PFSK-1 (cell line): ENCODE results near the gene RBM15. TPM values are rescaled to one million over a fixed set of nuclear protein-coding genes. Genes with fewer than 3 reads are reported as not detected.

Experiments used
- FOXP2 ChIP-seq: optimal IDR thresholded peaks from 2 replicates; pipeline ENCODE3; 2011; ENCODE audit warnings: borderline replicate concordance, control low read depth, inconsistent platforms; ENCODE audit not compliant: insufficient read depth; ENCODE audit errors: extremely low read length, extremely low read depth
- POLR2AphosphoS5 ChIP-seq: IDR thresholded peaks from 2 replicates; pipeline ENCODE4 v1.6.1; 2012; ENCODE audit warnings: low read depth, mild to moderate bottlenecking, control low read depth, low read length, moderate library complexity
- SIN3A ChIP-seq: IDR thresholded peaks from 2 replicates; pipeline ENCODE4 v1.6.1; 2012; ENCODE audit warnings: mild to moderate bottlenecking, low read length, moderate library complexity, borderline replicate concordance; ENCODE audit not compliant: insufficient read depth
- TAF1 ChIP-seq: IDR thresholded peaks from 2 replicates; pipeline ENCODE4 v1.6.1; 2012; ENCODE audit warnings: low read length, control low read depth, borderline replicate concordance; ENCODE audit not compliant: insufficient read depth
- polyA plus RNA-seq: library from polyadenylated mRNA; unstranded; fragments of >200 nt; gene quantifications from one replicate; pipeline ENCODE4 v1.2.1, GENCODE V29; 2012; ENCODE audit warnings: low read depth, missing spikeins; ENCODE audit not compliant: insufficient read length
- TF ChIP-seq, protein P1 (sequence below), 2 experiments: IDR thresholded peaks; 2 replicates each; pipeline versions ENCODE4 v1.6.1 to v1.8.0; 2011 to 2012; ENCODE audit warnings: low read depth in 2 of 2, low read length in 2 of 2, control low read depth in 1 of 2, inconsistent platforms in 1 of 2, mild to moderate bottlenecking in 1 of 2, moderate library complexity in 1 of 2; ENCODE audit not compliant: insufficient read depth in 1 of 2

Gene RBM15, protein sequence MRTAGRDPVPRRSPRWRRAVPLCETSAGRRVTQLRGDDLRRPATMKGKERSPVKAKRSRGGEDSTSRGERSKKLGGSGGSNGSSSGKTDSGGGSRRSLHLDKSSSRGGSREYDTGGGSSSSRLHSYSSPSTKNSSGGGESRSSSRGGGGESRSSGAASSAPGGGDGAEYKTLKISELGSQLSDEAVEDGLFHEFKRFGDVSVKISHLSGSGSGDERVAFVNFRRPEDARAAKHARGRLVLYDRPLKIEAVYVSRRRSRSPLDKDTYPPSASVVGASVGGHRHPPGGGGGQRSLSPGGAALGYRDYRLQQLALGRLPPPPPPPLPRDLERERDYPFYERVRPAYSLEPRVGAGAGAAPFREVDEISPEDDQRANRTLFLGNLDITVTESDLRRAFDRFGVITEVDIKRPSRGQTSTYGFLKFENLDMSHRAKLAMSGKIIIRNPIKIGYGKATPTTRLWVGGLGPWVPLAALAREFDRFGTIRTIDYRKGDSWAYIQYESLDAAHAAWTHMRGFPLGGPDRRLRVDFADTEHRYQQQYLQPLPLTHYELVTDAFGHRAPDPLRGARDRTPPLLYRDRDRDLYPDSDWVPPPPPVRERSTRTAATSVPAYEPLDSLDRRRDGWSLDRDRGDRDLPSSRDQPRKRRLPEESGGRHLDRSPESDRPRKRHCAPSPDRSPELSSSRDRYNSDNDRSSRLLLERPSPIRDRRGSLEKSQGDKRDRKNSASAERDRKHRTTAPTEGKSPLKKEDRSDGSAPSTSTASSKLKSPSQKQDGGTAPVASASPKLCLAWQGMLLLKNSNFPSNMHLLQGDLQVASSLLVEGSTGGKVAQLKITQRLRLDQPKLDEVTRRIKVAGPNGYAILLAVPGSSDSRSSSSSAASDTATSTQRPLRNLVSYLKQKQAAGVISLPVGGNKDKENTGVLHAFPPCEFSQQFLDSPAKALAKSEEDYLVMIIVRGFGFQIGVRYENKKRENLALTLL
- 6.4 TPM for polyA plus RNA-seq

GRCh38 chr1:110338886-110339406, at the start of gene RBM15:
RBM15 (plus strand) TSS chr1:110339377; CDS start chr1:110339406, 29 bp downstream.
- TF ChIP-seq TAF1 (no peak), SIN3A (no peak), FOXP2 (no peak), POLR2AphosphoS5 (no peak)
- TF ChIP-seq, protein P1, sequence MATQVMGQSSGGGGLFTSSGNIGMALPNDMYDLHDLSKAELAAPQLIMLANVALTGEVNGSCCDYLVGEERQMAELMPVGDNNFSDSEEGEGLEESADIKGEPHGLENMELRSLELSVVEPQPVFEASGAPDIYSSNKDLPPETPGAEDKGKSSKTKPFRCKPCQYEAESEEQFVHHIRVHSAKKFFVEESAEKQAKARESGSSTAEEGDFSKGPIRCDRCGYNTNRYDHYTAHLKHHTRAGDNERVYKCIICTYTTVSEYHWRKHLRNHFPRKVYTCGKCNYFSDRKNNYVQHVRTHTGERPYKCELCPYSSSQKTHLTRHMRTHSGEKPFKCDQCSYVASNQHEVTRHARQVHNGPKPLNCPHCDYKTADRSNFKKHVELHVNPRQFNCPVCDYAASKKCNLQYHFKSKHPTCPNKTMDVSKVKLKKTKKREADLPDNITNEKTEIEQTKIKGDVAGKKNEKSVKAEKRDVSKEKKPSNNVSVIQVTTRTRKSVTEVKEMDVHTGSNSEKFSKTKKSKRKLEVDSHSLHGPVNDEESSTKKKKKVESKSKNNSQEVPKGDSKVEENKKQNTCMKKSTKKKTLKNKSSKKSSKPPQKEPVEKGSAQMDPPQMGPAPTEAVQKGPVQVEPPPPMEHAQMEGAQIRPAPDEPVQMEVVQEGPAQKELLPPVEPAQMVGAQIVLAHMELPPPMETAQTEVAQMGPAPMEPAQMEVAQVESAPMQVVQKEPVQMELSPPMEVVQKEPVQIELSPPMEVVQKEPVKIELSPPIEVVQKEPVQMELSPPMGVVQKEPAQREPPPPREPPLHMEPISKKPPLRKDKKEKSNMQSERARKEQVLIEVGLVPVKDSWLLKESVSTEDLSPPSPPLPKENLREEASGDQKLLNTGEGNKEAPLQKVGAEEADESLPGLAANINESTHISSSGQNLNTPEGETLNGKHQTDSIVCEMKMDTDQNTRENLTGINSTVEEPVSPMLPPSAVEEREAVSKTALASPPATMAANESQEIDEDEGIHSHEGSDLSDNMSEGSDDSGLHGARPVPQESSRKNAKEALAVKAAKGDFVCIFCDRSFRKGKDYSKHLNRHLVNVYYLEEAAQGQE (IDR thresholded peaks at IDR 0.05; ENCODE audit: insufficient read depth in 1 of 2, low read depth in 2 of 2, low read length in 2 of 2): no peak

- TF ChIP-seq, protein P1 (IDR thresholded peaks at IDR 0.05; ENCODE audit: insufficient read depth in 1 of 2, low read depth in 2 of 2, low read length in 2 of 2): no peak
- TF ChIP-seq TAF1 (no peak), SIN3A (no peak), POLR2AphosphoS5 (no peak), FOXP2 (no peak)
Observed at GRCh38 chr1:110291241-110292030, 47.7 kb upstream of the RBM15 start.

DNA sequence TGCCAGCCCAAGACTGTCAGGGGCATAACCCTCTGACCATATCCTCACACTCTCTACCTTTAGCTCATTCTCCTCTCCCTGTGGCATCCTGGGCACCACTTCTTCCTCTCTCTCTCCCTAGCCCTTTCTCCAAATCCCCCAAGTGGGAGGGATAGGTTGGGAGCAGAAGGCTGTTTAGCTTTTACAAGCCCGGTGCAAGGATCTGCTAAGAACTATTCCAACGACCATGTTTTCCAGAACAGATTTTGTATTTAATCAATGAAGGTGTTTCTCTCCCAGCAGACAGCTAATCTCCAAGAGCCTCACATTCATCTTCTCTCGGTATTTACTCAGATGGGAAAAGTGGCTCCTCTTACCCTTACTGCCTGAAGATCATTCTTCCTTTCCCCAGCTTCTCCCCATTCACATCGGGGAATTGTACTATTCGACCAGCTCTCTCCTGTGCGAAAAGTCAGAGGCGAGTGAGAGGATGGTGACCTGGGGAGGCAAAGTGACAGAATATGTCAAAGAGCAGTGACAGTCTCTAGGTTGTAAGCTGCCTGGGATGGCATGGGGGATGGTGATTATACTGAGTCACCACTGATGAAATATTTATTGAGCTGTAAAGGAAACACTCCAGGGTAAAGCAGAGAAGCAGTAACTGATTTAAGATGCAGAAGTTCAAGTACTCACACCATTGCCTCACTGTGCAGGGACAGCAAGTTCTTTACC, 47.0 kb upstream of the RBM15 start:
- TF ChIP-seq TAF1 (no peak), POLR2AphosphoS5 (no peak), SIN3A (no peak), FOXP2 (no peak)
- TF ChIP-seq, protein P1 (IDR thresholded peaks at IDR 0.05; ENCODE audit: insufficient read depth in 1 of 2, low read depth in 2 of 2, low read length in 2 of 2): no peak

DNA sequence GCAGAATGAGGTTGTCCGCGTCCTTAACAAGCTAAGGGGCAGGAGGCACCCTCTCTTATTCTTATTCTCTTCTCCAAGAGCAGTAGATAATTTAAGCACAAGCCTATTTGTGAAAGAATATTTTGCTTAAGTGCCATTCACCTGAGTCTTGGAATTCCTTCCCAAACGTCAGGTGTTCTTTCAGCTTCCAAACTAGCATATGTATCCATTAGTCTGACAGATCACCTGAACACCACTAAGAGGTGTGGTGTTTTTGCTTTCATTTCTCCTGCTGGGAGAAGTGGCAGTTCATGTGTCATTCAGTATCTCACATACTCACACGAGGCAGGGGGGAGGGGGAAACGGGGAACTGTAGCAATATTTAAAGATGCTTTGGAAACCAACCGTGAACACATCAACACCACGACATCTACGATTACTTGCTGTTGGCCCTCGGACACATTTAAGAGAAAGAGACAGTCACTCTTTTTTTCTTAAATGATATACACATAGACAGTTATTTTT, 45.5 kb upstream of the RBM15 start:
- TF ChIP-seq, protein P1 (IDR thresholded peaks at IDR 0.05; ENCODE audit: insufficient read depth in 1 of 2, low read depth in 2 of 2, low read length in 2 of 2): no peak
- TF ChIP-seq FOXP2: no peak
- TF ChIP-seq TAF1: no peak
- TF ChIP-seq SIN3A: no peak
